ENCODE measurements around the gene RASGEF1C. TPM values are rescaled to one million over a fixed set of nuclear protein-coding genes. Genes with fewer than 3 reads are reported as not detected.
"Not testable (repeated sequence)": the region's sequence is repeated elsewhere in the genome, so short reads cannot be mapped to it uniquely, and the experiment has no call there.

The RASGEF1C gene
- total RNA-seq, 1 donor from 2014 or later, result 10.3 TPM

DNA sequence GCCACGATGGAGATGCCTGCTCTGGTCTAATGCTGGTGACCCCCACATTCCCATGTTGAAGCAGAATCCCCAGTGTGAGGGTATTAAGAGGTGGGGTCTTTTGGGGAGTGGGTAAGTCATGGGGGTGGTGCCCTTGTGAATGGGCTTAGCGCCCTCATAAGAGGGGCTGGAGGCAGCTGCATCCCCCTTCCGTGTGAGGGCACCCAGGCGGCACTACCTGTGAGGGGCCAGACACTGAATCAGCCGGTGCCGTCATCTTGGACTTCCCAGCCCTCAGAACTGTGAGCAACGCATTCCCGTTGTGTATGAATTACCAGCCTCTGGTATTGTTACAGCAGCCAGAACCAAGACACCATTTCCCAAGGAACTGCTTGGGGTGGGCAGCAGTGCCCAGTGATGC is 110.5 kb downstream of the RASGEF1C start:
- DNase-seq (ENCODE audit: low spot score) (peak; percentile 43), ATAC-seq (no peak)
- intact Hi-C loops (cut with DNase I), result no loop called here

DNA sequence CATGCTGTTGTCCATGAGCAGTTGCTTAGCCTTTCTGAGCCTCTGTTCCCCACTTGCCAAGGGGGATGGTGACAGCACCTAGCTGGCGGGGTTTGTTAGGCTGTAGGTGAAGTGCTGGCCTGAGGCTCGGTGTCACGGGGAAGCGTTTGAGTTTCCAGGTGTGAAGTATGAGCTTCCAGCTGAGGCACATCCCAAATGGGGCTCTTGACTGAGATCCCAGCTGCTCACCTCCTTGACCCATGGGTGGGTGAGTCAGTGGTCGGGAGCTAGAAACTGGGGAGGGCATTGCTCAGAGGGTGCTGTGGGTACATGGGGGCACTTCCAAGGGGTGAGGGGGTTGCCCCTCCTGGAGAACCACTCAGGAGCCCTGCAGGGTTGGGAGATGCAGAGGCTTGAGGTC is 111.1 kb downstream of the RASGEF1C start:
- intact Hi-C loops (cut with DNase I), result no loop called here
- peak; percentile 39 for DNase-seq (ENCODE audit: low spot score)

DNA sequence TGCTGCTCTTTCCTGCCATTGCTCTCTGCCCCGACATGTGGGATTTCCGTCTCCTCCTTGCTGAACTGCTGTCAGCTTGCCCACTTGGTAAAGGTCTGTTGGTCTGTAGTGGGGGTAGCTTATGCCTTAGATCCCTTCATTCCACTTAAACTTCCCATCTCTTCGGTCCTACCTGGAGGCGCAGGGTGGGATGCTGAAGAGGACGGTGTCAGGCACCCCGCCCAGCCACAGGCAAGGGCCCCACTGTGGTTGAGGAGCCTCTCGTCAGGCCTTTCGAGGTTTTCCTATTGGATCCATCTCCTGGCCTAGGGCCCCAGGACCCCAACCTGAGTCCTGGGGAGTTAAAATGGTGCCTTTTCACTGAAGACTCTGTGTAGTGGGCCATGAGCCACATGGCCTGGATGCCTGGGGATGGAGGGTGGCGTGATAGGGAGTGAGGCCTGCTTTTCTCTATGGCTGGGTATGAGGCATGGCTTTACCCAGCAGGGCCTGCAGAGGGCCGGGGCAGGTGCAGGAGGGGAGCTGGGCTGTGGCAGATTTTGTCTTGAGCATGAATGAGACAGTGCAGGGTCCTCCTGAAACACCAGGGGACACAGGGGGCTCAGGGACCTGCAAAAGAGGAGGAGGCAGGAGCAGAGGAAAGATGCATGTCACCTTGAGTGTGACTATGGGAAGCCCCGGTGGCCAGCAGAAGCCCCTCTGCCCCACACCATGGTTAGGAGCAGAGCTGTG is 111.7 kb downstream of the RASGEF1C start:
- intact Hi-C loops (cut with DNase I), result no loop called here
- DNase-seq (ENCODE audit: low spot score) (peak; percentile 54), ATAC-seq (no peak)

More for the DNA sequence above, 111.1 kb downstream of the RASGEF1C start:
- no peak for ATAC-seq

DNA sequence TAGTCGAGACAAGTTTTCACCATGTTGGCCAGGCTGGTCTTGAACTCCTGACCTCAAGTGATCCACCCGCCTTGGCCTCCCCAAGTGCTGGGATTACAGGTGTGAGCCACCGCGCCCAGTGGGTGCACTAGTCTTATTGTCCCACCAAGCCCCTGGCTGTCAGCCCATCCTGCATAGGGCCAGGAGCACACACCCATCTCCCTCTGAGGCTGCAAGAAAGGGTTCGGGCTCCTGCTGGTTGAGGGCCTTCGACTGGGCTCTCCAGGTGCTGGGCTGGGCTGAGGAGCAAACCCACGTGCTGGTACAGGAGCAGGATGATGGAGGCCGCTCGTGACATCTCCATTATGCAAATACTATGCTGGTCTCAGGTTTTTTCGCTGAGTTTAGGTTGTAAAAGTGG is 112.4 kb downstream of the RASGEF1C start:
- no peak for ATAC-seq
- peak; percentile 39 for DNase-seq (ENCODE audit: low spot score)
- intact Hi-C loops (cut with DNase I), result no loop called here

DNA sequence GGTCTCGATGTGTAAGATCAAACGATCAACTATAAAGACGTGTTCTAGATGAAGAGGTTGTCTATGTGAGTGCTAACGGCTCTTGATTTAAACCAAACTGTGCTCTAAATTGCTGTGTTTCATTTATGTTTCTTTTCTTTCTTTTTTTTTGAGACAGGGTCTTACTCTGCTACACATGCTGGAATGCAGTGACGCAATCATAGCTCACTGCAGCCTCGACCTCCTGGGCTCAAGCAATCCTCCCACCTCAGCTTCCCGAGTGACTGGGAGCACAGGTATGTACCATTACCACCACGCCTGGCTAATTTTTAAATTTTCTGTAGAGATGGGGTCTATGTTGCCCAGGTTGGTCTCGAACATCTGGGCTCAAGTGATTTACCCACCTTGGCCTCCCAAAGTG is 113.5 kb downstream of the RASGEF1C start:
- DNase-seq (ENCODE audit: low spot score), result no peak
- intact Hi-C loops (cut with DNase I), result no loop called here
- ATAC-seq, result no peak

DNA sequence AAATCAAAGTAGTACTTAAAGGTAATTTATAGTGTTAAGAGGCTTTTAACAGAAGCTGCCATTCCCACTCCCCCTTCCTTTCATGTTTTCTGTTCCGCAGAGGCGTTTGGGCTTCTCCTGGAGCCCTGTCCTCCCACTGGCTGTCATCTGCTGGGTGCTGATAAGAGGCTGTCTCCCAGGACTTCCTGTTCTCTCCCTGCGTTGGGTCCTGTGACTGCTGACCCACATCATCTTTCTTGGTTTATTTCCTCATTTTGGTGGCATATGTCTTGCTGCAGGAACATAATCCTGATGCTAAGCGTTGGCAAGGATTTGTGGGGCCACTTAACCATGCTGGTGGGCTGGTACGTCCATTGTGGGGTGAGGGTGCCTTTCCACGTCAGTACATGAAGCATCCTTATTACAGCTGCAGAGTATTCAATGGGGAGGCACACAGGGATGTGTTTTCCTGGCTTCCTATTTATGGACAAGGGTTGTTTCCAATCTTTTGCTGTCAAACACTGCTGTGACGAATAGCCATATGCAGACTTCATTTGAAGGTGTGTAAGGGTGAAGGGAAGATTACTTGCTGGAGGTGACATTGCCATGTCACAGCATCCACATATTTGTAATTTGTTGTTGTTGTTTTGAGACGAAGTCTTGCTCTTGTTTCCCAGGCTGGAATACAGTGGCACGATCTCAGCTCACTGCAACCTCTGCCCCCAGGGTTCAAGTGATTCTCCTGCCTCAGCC is 115.2 kb downstream of the RASGEF1C start:
- ATAC-seq (peak; percentile 36), DNase-seq (ENCODE audit: low spot score) (peak; percentile 56)
- intact Hi-C loops (cut with DNase I), result no loop called here

DNA sequence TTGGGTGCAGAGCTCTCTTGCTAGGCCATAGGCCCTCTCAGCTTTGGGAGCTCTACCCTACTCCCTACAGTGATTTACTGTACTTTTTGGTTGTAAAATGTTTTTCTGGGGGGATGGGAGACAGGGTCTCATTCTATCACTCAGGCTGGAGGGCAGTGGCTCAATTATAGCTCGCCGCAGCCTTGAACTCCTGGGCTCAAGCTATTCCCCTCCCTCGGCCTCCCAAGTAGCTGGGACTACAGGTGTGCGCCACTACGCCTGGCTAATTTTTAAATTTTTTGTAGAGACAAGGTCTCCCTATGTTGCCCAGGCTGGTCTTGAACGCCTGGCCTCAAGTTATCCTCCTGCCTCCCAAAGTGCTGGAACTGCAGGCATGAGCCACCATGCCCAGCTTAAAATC is 115.8 kb downstream of the RASGEF1C start:
- intact Hi-C loops (cut with DNase I), result no loop called here
- DNase-seq (ENCODE audit: low spot score) (peak; percentile 38), ATAC-seq (no peak)

DNA sequence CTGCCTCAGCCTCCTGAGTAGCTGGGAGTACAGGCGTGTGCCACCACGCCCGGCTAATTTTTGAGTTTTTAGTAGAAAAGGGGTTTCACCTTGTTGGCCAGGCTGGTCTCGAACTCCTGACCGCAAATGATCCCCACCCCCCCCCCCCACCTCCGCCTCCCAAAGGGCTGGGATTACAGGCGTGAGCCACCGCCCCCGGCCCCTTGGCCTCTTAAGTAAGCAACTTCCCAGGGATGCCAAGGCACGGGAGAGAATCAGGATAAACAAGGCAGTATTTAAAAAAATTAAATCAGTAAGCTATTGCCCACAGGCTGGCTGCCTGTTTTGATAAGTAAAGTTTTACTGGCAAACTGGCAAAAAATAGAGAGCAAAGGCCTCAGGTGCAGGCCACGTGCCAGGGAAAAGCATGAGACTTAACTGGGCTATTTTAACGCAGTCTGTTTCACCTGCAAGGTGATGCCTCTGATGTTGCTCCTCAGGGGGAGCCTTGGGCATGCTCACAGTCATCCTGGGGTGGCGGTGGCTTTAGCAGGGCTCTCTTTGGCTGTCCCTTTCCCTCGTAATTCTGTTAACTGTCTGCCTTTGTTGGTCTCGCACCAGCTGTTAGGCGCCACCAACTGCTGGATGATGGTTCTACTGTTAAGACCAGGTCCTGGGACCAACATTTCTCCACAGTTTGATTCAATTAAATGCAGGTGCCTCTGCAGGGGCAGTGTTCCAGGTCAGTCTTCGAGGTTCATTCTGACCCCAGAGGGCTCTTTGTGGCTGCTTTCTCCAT is 118.1 kb downstream of the RASGEF1C start:
- ATAC-seq (peak; percentile 58), DNase-seq (ENCODE audit: low spot score) (peak; percentile 62)
- intact Hi-C loops (cut with DNase I), result no loop called here

DNA sequence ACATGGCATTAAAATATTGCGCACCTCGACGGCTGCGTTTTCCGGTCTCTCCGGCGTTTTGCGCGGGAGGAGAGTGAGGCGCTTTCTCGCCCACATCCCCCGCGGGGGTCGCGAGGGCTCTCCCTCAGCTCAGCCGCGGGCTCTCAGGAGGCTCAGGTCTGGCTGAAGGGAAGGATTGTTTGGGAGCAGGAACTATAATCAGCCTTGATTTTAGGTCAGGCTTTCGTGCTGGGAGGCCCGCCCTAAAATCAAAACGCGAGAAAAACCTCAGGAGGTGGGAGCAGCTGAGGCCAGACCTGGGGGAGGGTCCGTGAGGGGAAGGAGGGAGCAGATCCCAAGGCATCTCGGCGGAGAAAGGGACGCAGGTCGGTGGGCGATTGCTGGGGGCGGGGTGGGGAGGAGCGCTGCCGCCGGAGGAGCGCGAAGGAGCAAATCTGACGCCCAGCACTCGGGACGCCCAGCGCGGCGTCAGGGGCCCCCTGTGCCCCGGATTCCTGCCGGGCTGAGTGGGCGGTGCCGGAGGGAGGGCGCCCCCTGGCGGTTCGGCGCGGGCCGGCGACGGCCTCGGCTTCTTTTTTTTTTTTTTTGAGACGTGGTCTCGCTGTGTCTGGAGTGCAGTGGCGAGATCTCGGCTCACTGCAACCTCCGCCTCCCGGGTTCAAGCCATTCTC is 118.8 kb downstream of the RASGEF1C start:
- peak; percentile 90 for DNase-seq (ENCODE audit: low spot score)
- intact Hi-C loops (cut with DNase I), result no loop called here

DNA sequence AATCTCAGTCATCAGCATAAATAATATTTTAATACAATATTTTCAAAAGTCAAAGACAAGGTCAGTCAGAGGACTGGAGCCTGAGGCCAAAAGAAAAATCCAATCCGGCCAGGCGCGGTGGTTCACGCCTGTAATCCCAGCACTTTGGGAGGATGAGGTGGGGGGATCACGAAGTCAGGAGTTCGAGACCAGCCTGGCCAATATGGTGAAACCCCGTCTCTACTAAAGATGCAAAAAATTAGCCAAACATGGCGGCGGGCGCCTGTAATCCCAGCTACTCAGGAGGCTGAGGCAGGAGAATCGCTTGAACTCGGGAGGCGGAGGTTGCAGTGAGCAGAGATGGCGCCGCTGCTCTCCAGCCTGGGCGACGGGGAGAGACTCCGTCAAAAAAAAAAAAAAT is 119.4 kb downstream of the RASGEF1C start:
- DNase-seq (ENCODE audit: low spot score), result peak; percentile 52
- intact Hi-C loops (cut with DNase I), result loop anchor here (10.0 kb wide), 1 partner anchor 115 kb away; no protein-coding TSS in a partner anchor
- ATAC-seq, result not testable (repeated sequence)

More for the DNA sequence above, 118.8 kb downstream of the RASGEF1C start:
- peak; percentile 93 for ATAC-seq

DNA sequence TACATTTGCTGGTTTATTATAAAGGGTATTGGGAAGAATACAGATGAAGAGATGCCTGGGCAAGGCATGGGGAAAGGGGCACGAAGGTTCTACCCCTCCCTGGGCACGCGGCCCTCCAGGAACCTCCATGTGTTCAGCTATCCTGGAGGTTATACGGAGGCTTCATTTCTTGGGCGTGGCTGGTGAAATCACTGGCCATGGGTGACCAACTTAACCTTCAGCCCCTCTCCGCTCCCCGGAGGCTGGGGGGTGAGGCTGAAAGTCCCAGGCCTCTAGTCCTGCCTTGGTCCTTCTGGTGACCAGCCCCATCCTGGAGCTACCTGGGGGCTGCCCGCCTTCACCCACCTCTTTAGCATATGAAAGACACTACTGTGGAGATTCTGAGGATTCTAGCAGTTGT is 120.5 kb downstream of the RASGEF1C start:
- ATAC-seq (no peak), DNase-seq (ENCODE audit: low spot score) (no peak)
- intact Hi-C loops (cut with DNase I), result loop anchor here (10.0 kb wide), 1 partner anchor 114 kb away; no protein-coding TSS in a partner anchor

DNA sequence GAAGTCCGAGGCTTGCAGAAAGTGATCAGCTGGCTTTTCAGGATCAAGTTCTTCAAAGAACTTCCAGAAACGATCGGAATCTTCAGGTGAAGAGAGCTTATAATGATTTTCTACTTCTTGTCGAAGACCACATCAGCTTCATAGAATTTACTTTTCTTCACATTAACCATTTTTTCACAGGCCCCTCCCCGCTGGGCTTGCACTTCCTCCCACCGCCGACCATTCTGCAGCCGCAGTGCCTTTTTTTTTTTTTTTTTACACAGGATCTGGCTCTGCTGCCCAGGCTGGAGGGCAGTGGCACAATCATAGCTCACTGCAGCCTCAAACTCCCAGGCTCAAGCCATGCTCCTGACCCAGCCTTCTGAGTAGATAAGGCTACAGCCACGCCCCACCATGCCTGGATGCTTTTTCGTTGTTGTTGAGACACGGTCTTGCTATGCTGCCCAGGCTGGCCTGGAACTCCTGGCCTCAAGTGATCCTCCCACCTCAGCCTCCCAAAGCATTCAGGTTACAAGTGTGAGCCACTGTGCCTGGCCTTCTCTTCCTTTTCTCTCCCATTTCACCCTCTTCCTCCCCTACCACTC is 122.1 kb downstream of the RASGEF1C start:
- ATAC-seq, result no peak
- intact Hi-C loops (cut with DNase I), result loop anchor here (10.0 kb wide), 1 partner anchor 112 kb away; no protein-coding TSS in a partner anchor
- no peak for DNase-seq (ENCODE audit: low spot score)

DNA sequence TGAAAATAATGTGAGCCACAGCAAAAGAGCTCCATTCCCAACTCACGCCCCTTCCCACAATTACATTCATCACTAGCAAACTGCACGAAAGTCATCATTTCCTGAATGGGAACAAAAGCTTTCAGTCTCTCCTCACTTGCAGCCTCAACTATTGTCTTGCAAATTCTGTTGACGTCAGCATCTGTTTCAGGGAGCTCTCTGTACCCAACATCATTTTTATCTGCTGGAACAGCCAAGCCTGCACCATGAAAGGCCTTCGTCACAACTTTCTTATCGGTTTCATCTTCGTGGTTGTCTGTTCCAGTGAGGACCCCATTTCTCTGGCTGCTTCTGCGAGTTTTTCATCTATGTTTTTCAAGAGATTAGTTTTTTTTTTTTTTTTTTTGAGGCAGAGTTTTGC is 123.2 kb downstream of the RASGEF1C start:
- no peak for DNase-seq (ENCODE audit: low spot score)
- ATAC-seq, result no peak
- intact Hi-C loops (cut with DNase I), result loop anchor here (10.0 kb wide), 1 partner anchor 111 kb away; no protein-coding TSS in a partner anchor

DNA sequence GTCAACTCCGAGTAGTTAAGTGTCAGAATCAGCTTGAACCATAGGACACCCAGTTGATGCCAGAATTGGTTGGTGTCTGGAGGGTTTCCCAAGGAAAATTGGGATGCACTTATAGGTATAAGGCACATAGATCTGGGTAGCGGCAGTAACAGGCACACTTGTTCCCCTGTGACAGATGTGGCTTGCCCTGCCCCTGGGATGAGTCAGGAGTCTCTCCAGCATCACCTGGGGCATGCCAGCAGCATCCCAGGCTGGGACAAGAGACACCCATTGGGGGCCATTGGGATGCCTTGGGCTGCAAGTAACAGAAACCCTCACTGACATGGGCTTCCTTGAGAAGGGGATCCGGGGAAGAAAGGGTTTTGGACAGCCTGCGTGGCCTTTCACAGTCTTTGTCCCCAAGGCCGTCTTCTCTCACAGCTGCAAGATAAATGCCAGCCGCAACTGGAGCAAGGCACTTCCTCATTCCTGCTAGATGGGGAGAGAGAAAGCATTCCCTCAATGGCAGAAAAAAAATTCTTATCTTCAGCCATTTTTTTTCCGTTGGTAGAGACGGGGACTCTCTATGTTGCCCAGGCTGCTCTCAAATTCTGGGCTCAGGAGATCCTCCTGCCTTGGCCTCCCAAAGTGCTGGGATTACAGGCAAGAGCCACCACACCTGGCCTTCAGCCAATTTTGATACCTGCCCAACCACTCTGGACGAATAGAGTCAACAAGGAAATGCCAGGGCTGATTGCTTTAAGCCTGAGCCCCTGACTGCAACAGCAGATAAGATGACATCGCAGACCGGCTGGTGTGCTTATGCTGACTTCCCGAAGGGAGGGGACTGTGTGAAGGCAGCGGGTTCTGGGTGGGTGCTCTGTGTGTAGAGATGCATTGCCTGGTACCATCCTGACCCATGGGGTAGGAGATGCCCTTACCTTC is 124.1 kb downstream of the RASGEF1C start:
- DNase-seq (ENCODE audit: low spot score) (no peak), ATAC-seq (no peak)
- intact Hi-C loops (cut with DNase I), result loop anchor here (10.0 kb wide), 1 partner anchor 110 kb away; no protein-coding TSS in a partner anchor

DNA sequence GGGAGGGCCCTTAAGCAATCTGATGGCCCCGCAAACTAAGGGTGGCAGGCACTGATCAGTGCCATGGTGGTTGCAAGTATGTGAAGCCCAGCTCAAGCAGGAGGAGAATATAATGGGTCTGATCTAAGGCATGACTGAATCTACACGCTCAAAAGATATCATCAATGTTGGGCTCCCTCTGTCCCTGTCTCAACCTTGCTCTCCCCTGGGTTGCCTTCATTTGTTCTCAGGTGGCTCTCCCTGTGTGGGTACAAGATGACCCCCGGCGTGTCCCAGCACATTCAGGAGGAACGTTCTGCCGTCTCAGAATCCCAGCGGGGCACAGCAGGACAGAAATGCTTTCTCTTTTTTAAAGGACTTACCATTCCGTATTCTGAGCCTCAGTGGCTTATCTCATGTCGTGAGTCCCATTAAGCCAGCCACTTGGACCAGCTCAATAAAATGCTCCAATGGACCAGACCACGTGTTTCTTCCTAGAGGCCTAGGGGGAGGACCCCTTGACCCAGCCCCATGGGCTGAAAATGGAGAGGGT is 125.4 kb downstream of the RASGEF1C start:
- intact Hi-C loops (cut with DNase I), result loop anchor here (10.0 kb wide), 1 partner anchor 109 kb away; no protein-coding TSS in a partner anchor
- ATAC-seq (no peak), DNase-seq (ENCODE audit: low spot score) (no peak)

DNA sequence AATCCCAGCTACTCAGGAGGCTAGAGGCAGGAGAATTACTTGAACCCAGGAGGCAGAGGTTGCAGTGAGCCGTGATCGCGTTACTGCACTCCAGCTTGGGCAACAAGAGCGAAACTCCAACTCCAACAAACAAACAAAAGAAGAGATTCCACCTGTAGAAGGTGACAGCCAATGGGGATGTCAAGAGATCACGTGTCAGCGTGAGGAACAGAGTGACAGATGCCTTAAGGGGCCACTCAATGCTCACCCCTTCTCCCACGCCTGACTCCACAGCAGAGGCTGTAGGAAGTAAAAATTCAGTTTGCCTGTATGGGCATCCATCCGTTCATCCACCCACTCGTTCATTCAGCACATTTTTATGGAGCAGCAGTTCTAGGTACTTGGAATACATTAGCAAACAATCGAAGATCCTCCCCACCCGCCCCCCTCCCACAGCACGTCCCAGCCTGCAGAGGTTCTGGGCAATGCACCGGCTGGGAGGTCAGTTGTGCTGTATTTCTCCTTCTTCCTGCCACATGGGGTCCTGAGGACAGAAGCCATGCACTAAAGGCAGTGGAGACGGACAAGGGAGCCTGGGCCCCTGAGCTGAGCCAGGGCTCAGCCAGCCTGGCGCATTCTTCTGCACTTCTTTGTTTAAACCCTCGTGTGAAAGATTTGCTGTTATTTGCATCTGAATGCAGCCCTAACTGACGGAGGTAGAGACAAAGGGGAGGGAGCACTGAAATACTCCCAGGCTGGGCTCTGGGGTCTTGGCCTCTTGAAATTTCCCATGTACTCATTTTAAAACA is 126.2 kb downstream of the RASGEF1C start:
- intact Hi-C loops (cut with DNase I), result loop anchor here (10.0 kb wide), 1 partner anchor 108 kb away; no protein-coding TSS in a partner anchor
- ATAC-seq, result no peak
- DNase-seq (ENCODE audit: low spot score), result no peak

All from sciatic nerve (tissue), 2 donors.